Measurements from ENCODE around the gene AKAP12. TPM values are rescaled to one million over a fixed set of nuclear protein-coding genes. Genes with fewer than 3 reads are reported as not detected.

The AKAP12 gene
- total RNA-seq, 4 donors from 2014 or later, result 112 to 468 (median 340) TPM

DNA sequence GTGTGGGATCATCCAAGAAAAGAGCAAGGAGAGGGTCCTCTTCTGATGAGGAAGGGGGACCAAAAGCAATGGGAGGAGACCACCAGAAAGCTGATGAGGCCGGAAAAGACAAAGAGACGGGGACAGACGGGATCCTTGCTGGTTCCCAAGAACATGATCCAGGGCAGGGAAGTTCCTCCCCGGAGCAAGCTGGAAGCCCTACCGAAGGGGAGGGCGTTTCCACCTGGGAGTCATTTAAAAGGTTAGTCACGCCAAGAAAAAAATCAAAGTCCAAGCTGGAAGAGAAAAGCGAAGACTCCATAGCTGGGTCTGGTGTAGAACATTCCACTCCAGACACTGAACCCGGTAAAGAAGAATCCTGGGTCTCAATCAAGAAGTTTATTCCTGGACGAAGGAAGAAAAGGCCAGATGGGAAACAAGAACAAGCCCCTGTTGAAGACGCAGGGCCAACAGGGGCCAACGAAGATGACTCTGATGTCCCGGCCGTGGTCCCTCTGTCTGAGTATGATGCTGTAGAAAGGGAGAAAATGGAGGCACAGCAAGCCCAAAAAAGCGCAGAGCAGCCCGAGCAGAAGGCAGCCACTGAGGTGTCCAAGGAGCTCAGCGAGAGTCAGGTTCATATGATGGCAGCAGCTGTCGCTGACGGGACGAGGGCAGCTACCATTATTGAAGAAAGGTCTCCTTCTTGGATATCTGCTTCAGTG is 110.8 kb downstream of the AKAP12 start:
- TF ChIP-seq, protein P1, sequence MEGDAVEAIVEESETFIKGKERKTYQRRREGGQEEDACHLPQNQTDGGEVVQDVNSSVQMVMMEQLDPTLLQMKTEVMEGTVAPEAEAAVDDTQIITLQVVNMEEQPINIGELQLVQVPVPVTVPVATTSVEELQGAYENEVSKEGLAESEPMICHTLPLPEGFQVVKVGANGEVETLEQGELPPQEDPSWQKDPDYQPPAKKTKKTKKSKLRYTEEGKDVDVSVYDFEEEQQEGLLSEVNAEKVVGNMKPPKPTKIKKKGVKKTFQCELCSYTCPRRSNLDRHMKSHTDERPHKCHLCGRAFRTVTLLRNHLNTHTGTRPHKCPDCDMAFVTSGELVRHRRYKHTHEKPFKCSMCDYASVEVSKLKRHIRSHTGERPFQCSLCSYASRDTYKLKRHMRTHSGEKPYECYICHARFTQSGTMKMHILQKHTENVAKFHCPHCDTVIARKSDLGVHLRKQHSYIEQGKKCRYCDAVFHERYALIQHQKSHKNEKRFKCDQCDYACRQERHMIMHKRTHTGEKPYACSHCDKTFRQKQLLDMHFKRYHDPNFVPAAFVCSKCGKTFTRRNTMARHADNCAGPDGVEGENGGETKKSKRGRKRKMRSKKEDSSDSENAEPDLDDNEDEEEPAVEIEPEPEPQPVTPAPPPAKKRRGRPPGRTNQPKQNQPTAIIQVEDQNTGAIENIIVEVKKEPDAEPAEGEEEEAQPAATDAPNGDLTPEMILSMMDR (IDR thresholded peaks at IDR 0.05; ENCODE audit: low read depth), result no peak

DNA sequence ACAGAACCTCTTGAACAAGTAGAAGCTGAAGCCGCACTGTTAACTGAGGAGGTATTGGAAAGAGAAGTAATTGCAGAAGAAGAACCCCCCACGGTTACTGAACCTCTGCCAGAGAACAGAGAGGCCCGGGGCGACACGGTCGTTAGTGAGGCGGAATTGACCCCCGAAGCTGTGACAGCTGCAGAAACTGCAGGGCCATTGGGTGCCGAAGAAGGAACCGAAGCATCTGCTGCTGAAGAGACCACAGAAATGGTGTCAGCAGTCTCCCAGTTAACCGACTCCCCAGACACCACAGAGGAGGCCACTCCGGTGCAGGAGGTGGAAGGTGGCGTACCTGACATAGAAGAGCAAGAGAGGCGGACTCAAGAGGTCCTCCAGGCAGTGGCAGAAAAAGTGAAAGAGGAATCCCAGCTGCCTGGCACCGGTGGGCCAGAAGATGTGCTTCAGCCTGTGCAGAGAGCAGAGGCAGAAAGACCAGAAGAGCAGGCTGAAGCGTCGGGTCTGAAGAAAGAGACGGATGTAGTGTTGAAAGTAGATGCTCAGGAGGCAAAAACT is 111.5 kb downstream of the AKAP12 start:
- TF ChIP-seq, protein P1 (IDR thresholded peaks at IDR 0.05; ENCODE audit: low read depth), result no peak

DNA sequence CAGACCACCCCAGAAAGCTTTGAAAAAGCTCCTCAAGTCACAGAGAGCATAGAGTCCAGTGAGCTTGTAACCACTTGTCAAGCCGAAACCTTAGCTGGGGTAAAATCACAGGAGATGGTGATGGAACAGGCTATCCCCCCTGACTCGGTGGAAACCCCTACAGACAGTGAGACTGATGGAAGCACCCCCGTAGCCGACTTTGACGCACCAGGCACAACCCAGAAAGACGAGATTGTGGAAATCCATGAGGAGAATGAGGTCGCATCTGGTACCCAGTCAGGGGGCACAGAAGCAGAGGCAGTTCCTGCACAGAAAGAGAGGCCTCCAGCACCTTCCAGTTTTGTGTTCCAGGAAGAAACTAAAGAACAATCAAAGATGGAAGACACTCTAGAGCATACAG is 112.0 kb downstream of the AKAP12 start:
- TF ChIP-seq, protein P1 (IDR thresholded peaks at IDR 0.05; ENCODE audit: low read depth), result no peak

DNA sequence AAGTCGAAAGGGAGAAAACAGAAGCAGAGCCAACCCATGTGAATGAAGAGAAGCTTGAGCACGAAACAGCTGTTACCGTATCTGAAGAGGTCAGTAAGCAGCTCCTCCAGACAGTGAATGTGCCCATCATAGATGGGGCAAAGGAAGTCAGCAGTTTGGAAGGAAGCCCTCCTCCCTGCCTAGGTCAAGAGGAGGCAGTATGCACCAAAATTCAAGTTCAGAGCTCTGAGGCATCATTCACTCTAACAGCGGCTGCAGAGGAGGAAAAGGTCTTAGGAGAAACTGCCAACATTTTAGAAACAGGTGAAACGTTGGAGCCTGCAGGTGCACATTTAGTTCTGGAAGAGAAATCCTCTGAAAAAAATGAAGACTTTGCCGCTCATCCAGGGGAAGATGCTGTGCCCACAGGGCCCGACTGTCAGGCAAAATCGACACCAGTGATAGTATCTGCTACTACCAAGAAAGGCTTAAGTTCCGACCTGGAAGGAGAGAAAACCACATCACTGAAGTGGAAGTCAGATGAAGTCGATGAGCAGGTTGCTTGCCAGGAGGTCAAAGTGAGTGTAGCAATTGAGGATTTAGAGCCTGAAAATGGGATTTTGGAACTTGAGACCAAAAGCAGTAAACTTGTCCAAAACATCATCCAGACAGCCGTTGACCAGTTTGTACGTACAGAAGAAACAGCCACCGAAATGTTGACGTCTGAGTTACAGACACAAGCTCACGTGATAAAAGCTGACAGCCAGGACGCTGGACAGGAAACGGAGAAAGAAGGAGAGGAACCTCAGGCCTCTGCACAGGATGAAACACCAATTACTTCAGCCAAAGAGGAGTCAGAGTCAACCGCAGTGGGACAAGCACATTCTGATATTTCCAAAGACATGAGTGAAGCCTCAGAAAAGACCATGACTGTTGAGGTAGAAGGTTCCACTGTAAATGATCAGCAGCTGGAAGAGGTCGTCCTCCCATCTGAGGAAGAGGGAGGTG is 112.9 kb downstream of the AKAP12 start:
- TF ChIP-seq, protein P1 (IDR thresholded peaks at IDR 0.05; ENCODE audit: low read depth), result no peak

DNA sequence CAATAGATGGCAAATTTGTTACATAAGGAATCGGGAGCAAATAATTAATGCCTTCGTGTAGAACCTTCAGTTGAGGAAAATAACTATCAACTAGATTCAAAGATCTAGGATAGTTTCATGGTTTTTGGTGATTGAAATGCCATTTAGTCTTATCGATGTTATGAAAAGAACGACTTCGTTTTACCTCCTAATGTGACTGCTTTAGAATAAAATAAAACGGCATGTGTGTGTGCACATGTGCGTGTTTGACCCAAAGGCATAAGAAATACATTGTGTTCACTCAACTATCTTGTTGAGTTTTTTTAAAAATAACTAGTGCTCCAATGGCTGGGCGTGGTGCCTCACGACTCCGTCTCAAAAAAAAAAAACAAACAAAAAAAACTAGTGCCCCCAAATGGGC is 114.0 kb downstream of the AKAP12 start:
- TF ChIP-seq, protein P1 (IDR thresholded peaks at IDR 0.05; ENCODE audit: low read depth), result no peak

DNA sequence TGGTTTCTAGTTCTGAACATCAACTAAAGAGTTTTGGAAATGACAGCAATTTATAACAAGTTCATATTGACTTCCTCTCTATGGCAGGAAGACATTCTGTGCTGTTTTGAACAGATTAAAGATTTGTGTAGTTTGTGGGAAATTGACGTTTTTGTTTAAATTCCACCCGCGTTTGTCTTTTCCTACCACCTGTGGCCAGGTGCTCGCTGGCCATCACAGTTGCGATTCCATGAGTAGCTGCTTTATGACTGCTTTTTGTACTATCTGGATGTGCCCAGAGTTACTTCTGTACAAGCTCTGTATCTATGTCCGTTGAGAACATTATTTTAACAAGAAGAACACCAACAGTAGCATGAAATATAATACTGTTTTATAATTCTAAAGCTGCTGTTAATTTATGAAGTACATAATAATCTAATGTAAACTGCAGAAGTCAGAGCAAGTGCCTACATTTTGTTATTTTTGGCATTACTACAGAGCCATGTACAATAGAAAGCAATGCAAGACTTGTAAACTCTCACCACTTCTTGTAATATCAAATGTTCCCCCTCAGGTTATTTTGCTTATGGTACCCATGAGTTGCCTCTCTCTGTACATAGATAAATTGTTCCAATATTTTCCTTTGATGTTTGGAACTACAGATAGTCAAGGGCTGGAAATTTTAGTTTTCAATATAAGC is 118.1 kb downstream of the AKAP12 start:
- TF ChIP-seq, protein P1 (IDR thresholded peaks at IDR 0.05; ENCODE audit: low read depth), result no peak
